ENCODE measurements around the gene GOLGA7B.

GOLGA7B gene

GRCh38 chr10:97866524-97867219 is 17.0 kb downstream of the GOLGA7B start:
- no peaks in the 10 kb centered on the region for H3K36me3 ChIP-seq (ENCODE audit: control insufficient read depth in 2 of 2, insufficient read depth in 1 of 2, low read length in 2 of 2)
- POLR2A ChIA-PET = no interaction called here
- no peak overlapping the region for H3K4me3 ChIP-seq (ENCODE audit: low read depth, low read length)
- TF ChIP-seq ZNF626 (tag by site-specific recombination; IDR thresholded peaks at IDR 0.05) (no peak), SCRT1 (tag by site-specific recombination; IDR thresholded peaks at IDR 0.05; ENCODE audit: borderline replicate concordance) (no peak), ZNF184 (tag by site-specific recombination; IDR thresholded peaks at IDR 0.05) (no peak), ZNF664 (tag by site-specific recombination; IDR thresholded peaks at IDR 0.05) (no peak), ZNF138 (tag by site-specific recombination; IDR thresholded peaks at IDR 0.05; ENCODE audit: borderline replicate concordance) (no peak), GLIS2 (tag by site-specific recombination; IDR thresholded peaks at IDR 0.05) (no peak), ZBTB49 (tag by site-specific recombination; IDR thresholded peaks at IDR 0.05; ENCODE audit: low read depth) (no peak)
- no peak overlapping the region for H3K27ac ChIP-seq (ENCODE audit: extremely low read depth, low read depth, low read length)
- H3K9me3 ChIP-seq (ENCODE audit: control insufficient read depth, insufficient read depth, low read depth, low read length) = no peaks in the 10 kb centered on the region
- peaks cover 3% of the 10 kb centered on the region; the same call in 1 of the 2 replicates for H3K4me1 ChIP-seq (ENCODE audit: control insufficient read depth, insufficient read depth, low read length)
- CTCF ChIA-PET = interaction anchor here (0.7 to 6.1 kb wide), 2 partner anchors 45 to 75 kb away, joined by 3 to 167 read pairs; no protein-coding TSS in a partner anchor

- TF ChIP-seq SCRT1 (tag by site-specific recombination; IDR thresholded peaks at IDR 0.05; ENCODE audit: borderline replicate concordance) (no peak), ZNF10 (tag by site-specific recombination; IDR thresholded peaks at IDR 0.05) (no peak), ZNF792 (tag by site-specific recombination; IDR thresholded peaks at IDR 0.05) (no peak), ZBTB44 (tag by site-specific recombination; IDR thresholded peaks at IDR 0.05) (no peak), ZSCAN5A (tag by site-specific recombination; IDR thresholded peaks at IDR 0.05) (no peak), ZNF76 (tag by site-specific recombination; IDR thresholded peaks at IDR 0.05; ENCODE audit: borderline replicate concordance, low read depth) (no peak), ZNF133 (tag by site-specific recombination; IDR thresholded peaks at IDR 0.05) (no peak), ZNF561 (tag by site-specific recombination; IDR thresholded peaks at IDR 0.05; ENCODE audit: borderline replicate concordance) (no peak)
- ChIA-PET POLR2A (no interaction called here), CTCF (interaction anchor here (0.6 to 6.1 kb wide), 8 partner anchors 22 to 178 kb away, joined by 3 to 167 read pairs (median 4); no protein-coding TSS in a partner anchor)
Measured at GRCh38 chr10:97867220-97867800, 17.7 kb downstream of the GOLGA7B start.

More at GRCh38 chr10:97867220-97867800, 17.7 kb downstream of the GOLGA7B start:
- no peak overlapping the region for H3K27ac ChIP-seq (ENCODE audit: extremely low read depth, low read depth, low read length)
- no peaks in the 10 kb centered on the region for H3K36me3 ChIP-seq (ENCODE audit: control insufficient read depth in 2 of 2, insufficient read depth in 1 of 2, low read length in 2 of 2)
- no peak overlapping the region for H3K4me3 ChIP-seq (ENCODE audit: low read depth, low read length)
- H3K9me3 ChIP-seq (ENCODE audit: control insufficient read depth, insufficient read depth, low read depth, low read length) = no peaks in the 10 kb centered on the region
- H3K4me1 ChIP-seq (ENCODE audit: control insufficient read depth, insufficient read depth, low read length) = peaks cover 3% of the 10 kb centered on the region; the same call in 1 of the 2 replicates

All from HEK293 (cell line).